Measurements from ENCODE around the gene CD93.

The CD93 gene

DNA sequence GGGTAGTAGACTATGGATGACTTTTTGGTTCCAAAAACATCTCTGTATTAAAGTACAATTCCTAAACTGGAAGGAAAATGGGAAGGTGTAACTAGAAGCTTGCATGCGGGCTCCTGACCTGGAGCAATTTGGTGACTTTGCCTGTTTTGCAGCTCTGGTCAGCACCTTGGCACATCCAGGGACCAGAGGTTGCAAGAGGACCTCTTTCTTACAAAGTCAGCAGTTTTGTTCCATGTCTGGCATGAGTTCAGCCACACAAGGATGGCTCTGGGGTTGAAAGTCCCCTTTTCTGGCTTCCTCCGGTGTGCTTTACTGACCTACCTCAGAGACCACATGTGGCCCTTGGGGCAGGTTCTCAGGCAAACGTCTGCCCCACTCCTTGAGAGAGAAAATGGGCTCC lies 22.7 kb upstream of the CD93 start:
- DNase-seq (ENCODE audit: extremely low read depth, low read depth), result no peak
- TF ChIP-seq, protein P1, sequence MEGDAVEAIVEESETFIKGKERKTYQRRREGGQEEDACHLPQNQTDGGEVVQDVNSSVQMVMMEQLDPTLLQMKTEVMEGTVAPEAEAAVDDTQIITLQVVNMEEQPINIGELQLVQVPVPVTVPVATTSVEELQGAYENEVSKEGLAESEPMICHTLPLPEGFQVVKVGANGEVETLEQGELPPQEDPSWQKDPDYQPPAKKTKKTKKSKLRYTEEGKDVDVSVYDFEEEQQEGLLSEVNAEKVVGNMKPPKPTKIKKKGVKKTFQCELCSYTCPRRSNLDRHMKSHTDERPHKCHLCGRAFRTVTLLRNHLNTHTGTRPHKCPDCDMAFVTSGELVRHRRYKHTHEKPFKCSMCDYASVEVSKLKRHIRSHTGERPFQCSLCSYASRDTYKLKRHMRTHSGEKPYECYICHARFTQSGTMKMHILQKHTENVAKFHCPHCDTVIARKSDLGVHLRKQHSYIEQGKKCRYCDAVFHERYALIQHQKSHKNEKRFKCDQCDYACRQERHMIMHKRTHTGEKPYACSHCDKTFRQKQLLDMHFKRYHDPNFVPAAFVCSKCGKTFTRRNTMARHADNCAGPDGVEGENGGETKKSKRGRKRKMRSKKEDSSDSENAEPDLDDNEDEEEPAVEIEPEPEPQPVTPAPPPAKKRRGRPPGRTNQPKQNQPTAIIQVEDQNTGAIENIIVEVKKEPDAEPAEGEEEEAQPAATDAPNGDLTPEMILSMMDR (IDR thresholded peaks at IDR 0.05; ENCODE audit: low read depth, low read length, missing control alignments), result no peak
- no peak overlapping the region for H3K4me3 ChIP-seq (replicated peaks; ENCODE audit: low read depth, low read length)

DNA sequence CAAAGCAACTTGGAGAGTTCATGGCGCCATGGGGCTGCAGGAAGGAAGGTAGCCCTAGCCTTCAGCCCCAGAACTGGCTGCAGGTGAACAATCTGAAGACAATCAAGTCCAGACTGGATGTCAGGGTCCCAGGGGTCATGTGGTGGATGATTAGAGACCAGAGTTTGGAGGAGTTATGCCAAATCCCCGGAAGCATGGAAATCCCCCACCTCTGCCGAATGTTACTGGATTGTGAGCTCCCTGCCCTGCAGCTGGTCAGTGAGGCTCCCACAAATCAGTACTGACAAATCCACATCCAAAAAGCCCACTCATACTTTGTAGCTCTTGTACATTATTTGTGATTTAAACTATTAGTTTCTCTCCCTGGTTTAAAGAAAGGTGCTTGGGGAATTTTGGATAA lies 21.3 kb upstream of the CD93 start:
- no peak overlapping the region for H3K4me3 ChIP-seq (replicated peaks; ENCODE audit: low read depth, low read length)
- no peak for DNase-seq (ENCODE audit: extremely low read depth, low read depth)
- TF ChIP-seq, protein P1 (IDR thresholded peaks at IDR 0.05; ENCODE audit: low read depth, low read length, missing control alignments), result no peak

GRCh38 chr20:23106271-23106851 lies 20.2 kb upstream of the CD93 start:
- no peak for DNase-seq (ENCODE audit: extremely low read depth, low read depth)
- TF ChIP-seq, protein P1 (IDR thresholded peaks at IDR 0.05; ENCODE audit: low read depth, low read length, missing control alignments), result no peak
- H3K4me3 ChIP-seq (replicated peaks; ENCODE audit: low read depth, low read length), result no peak overlapping the region

GRCh38 chr20:23105193-23105592 lies 19.1 kb upstream of the CD93 start:
- H3K4me3 ChIP-seq (replicated peaks; ENCODE audit: low read depth, low read length), result no peak overlapping the region
- DNase-seq (ENCODE audit: extremely low read depth, low read depth), result no peak
- TF ChIP-seq, protein P1 (IDR thresholded peaks at IDR 0.05; ENCODE audit: low read depth, low read length, missing control alignments), result no peak

GRCh38 chr20:23103284-23104018 lies 17.3 kb upstream of the CD93 start:
- TF ChIP-seq, protein P1 (IDR thresholded peaks at IDR 0.05; ENCODE audit: low read depth, low read length, missing control alignments), result no peak
- H3K4me3 ChIP-seq (replicated peaks; ENCODE audit: low read depth, low read length), result no peak overlapping the region
- no peak for DNase-seq (ENCODE audit: extremely low read depth, low read depth)

DNA sequence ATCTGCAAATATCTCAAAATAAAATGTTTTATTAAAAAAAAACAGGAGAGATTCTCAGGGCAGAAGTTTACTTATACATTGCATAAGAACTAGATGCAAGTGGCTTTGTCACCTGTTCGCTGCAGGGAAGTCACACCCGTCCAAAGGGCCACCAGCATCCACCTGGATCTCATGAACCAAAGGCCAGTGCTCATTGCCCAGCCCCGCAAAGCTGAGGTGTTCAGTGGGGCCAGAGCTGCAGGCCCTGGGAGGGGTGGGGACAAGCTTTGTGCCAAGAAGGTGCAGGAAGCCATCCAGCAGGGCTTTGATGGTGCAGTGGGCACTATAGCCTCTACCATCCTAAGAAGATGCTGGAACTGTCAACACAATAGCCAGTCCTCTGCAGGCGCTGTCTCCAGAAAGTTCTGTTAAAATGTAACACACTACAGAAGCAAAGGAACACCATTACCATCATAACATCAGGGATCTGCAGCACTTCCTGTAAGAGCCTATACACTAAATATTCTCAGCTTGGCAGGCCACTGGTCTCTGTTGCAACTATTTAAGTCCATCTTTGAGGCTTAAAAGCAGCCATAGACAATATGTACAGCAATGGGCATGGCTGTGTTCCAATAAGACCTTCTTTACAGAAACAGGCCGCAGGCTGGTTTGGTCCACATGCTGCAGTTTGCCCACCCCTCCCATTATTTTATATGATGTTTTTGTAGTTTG lies 15.7 kb upstream of the CD93 start:
- H3K4me3 ChIP-seq (replicated peaks; ENCODE audit: low read depth, low read length), result no peak overlapping the region
- no peak for DNase-seq (ENCODE audit: extremely low read depth, low read depth)
- TF ChIP-seq, protein P1 (IDR thresholded peaks at IDR 0.05; ENCODE audit: low read depth, low read length, missing control alignments), result no peak

Measured in HFF-Myc (cell line).